ENCODE data around the gene PNPLA1.

Gene PNPLA1

DNA sequence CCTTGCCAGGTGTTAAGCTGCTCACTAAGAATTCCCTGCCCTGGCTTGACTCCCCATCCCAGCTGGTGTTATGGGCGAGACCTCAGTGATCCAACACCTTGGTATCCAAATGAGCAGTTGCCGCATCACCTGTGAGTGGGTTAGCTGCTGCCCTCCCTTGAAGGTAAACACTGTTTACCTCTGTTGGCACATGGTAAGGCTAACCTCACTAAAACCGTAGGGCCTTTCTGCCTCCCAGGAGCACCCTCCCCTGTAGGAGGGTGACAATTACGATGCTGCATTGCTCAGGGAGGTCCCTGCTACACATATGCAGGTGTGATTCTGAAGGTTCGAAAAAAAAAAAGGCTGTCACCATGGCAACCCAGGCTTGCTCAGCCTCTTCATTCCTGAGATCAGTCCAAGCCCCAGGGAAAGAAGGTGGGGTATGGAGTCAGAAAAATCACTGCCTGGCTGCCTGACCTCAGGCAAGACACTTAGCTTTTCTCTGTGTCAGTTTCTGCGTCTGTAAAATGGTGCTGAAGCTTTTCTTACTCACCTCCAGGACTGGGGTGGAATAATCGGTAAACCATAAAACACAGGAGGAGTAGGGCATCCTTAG, 19.5 kb downstream of the PNPLA1 start:
- no peak for DNase-seq

DNA sequence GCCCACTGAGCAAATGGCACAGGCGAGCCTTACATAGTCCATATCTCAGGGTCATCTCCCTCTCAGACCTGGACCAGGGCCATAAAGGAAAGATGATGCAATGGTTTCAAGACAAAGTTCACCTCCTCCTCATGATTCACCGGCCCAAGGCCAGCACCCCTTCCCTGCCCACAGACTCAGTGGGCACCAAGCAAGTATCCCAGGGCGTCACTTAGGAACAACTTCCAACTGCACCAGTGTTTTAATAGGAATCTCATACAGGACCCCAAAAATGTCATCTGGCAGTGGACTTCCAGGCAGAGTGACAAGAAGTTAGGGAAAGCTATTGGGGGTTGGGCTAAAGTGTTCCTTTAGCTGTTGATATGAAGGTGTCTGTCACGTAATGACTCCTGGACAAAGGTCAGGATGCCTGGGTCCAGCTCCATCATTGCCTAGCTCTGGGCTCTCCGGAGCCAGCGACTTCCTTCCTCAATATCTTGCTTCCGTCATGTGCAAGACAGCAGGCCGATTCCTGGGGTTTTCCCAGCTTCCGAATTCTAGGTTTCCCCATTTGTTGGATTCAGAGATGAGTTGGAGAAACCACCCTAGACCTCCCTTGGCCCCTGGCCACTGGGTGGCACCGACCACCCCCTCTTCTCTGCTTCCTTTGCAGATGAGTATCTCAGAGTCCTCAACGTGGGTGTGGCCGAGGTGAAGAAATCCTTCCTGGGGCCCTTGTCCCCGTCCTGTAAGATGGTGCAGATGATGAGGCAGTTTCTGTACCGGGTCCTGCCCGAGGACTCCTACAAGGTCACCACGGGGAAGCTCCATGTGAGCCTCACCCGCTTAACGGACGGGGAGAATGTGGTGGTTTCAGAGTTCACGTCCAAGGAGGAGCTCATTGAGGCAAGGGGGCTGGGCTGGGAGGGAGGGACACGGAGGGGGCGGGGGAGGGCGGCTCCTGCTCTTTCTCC, 21.1 kb downstream of the PNPLA1 start:
- DNase-seq: no peak

DNA sequence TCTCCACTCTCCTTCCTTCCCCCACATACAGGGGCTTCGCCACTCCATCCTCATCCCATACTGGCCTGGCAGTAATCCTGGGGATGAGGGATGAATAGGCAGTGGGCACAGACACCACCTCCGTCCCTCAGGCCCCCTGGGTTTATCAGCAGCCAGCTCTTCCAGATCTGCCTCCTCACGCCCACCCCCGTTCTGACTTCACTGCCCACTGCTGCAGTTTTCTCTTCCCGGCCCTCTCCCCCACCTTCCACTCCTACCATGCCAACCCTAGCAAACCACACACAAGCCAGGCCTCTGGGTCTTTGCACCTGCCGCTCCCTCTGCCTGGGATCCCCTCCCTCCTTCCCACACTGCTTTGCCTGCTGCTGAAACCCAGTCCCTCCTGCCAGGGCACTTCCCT, 22.3 kb downstream of the PNPLA1 start:
- no peak for DNase-seq

DNA sequence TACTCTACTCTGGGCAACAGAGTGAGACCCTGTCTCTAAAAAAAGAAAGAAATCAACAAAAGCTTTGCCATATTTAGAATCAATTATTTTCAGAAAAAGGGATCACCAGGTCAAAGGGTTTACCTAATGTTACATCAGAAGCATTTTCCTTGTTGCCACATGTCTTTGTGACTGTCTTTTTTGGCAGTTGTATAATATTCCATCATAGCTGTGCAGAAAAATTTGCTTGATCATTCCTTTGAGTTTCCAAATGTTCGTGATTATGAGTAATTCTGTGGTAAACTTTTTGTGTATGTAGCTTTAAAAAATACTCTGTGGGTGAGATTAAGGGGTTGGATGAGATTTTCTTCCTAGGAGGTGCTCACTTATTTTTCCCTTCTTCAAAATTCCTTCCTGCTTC, 26.4 kb downstream of the PNPLA1 start:
- no peak for DNase-seq

GRCh38 chr6:36297051-36297450, 27.2 kb downstream of the PNPLA1 start:
- no peak for DNase-seq

- DNase-seq: no peak
Observed at GRCh38 chr6:36297511-36297910, 27.7 kb downstream of the PNPLA1 start.

DNA sequence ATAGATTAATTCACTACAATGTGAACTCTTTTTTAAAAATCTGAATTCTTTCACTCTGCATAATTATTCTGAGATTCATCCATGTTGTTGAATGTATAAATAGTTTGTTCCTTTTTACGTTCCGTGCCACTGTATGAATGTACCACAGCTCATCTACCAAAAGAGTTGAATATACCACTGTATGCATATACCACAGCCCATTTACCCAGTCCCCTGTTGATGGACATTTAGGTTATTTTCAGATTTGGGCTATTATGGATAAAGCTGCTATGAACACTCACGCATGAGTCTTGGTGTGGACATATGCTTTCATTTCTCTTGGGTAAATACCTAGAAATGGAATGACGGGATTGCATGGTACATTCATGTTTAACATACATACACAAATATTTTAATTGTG, 28.2 kb downstream of the PNPLA1 start:
- DNase-seq: no peak

GRCh38 chr6:36301085-36301658, 31.3 kb downstream of the PNPLA1 start:
- no peak for DNase-seq

DNA sequence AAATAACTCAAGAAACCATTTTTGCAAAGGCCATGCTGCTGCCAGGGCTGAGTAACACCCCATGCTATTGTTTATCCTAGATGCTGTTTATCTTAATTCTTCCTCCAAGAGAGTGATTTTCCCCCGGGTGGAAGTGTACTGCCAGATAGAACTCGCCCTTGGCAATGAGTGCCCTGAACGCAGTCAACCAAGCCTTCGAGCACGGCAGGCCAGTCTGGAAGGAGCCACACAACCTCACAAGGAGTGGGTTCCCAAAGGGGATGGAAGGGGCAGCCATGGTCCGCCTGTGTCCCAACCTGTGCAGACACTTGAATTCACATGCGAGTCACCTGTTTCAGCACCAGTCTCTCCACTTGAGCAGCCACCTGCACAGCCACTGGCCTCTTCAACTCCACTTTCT, 31.9 kb downstream of the PNPLA1 start:
- no peak for DNase-seq

GRCh38 chr6:36302227-36302976, 32.5 kb downstream of the PNPLA1 start:
- peak; percentile 80 for DNase-seq

GRCh38 chr6:36305885-36306284, 36.0 kb downstream of the PNPLA1 start:
- DNase-seq: no peak

DNA sequence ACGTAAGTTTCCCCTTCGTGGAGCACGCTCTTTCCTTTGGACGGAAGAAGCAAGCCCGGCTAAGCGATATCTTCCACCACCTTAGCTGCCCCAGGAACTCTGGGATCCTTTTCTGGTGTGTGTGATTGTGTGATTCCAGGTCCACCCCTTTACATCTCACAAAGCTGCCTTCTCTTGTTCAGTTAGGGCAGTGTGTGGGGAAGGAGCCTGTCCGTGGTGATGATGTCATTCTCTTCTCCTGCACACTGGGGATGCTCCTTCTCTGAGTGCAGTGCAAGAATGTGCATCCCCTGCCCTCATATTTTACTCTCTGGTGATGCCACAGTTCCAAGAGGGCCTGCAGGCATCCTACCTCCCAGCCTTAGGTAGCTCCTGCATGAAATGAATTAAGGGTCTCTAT, 36.5 kb downstream of the PNPLA1 start:
- DNase-seq: no peak

GRCh38 chr6:36308514-36308913, 38.7 kb downstream of the PNPLA1 start:
- no peak for DNase-seq

DNA sequence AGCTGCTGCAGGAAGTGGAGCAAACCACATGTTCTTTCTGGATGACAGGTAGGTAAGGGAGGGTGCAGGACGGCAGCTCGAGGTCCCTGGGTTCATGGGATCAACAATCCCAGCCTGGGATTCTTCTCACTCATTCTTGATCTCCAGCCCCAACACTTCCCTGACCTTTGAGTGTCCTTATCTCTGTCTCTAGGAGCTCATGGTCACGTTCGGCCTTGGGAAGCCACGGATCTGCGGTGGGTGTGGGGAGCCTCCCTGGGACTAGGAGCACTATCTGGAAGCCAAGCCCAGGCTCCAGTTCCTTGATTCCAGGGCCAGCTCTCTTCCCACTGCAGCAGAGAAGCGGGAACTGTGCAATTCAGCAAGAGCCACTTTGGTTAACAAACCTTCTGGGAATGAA, 39.3 kb downstream of the PNPLA1 start:
- no peak for DNase-seq

GRCh38 chr6:36309900-36310299, 40.0 kb downstream of the PNPLA1 start:
- no peak for DNase-seq

GRCh38 chr6:36312854-36313648, 43.2 kb downstream of the PNPLA1 start:
- DNase-seq: no peak

- DNase-seq: no peak
Observed at GRCh38 chr6:36313649-36313936, 43.7 kb downstream of the PNPLA1 start.

GRCh38 chr6:36314221-36315014, 44.6 kb downstream of the PNPLA1 start:
- no peak for DNase-seq

DNA sequence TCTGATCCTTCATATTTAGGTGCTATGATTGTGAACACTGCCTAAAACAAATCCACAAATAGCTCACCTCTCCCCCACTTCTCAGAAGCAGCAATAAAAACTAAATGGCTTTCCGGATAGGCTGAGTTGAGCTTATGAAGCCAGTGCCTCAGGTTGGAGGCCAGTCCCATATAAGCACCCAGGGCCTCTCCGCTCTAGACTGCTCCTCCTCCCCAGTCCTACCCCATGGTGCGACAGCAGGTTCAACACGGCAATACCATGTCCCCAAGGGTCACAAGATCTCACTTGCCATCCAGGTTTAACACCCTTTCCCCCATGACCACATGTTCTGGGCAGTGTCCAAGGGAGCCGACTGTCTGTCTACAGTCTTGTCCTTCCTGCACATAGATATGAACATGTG, 46.1 kb downstream of the PNPLA1 start:
- no peak for DNase-seq

GRCh38 chr6:36317623-36318022, 47.8 kb downstream of the PNPLA1 start:
- no peak for DNase-seq

DNA sequence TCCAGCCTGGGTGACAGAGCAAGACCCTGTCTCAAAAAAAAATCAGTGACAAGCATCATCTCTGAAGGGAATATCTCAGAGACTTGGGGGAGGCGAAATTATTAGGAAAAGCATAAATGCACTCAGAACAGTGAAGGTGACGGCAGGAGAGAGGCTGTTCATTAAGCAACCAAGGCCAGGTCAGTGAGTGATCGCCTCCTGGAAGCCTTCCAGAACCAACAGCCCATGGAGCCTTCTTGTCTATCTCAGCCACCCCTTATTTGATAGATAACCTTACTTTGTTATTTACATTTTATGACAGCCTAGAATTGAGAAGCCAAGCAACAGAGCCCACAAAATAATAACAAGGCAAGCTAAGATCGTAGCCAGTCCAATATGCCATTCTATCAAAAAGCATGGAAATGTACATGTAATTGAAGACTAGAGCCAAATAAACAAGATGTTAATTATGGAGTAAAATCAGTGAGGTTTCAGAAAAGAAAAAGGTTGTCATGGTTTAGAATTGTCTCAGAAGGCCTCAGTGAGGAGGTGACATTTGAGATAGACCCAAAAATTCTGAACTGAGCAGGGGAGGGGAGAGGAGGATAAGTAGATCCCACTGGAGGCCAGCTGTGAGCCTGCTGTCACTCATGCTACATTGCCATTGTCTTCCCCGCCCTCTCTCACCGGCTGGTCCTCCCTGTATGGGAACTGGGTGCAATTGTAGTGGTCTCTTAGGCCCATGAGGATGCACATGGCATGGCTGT, 49.0 kb downstream of the PNPLA1 start:
- DNase-seq: no peak

All from NCI-H1694 treated with DMSO at 0.1 percent for 48 hours (cell line).